WTC11 (cell line): ENCODE results near the gene IL36B. TPM values are rescaled to one million over a fixed set of nuclear protein-coding genes. Genes with fewer than 3 reads are reported as not detected.
A peak's percentile ranks its signal among the peaks of the same experiment; 100 is the strongest.

ENCODE experiments used
- ATAC-seq: fragments of 200-7000 bp; cut with Tn5 transposase; 2 replicates; pipeline ENCODE4 v1.10.0; 2021; ENCODE audit warnings: mild to moderate bottlenecking, moderate library complexity
- CTCF ChIA-PET: fragments of 300-600 bp; sonication (Branson Sonifier 250); formaldehyde crosslinking; loops from one replicate; lab custom pipeline; 2021; ENCODE audit warnings: antibody characterized with exemption; lab: Charles Lee
- POLR2A ChIA-PET: fragments of 350-600 bp; sonication (Branson Sonifier 250); formaldehyde crosslinking; loops from one replicate; lab custom pipeline; 2021; ENCODE audit warnings: antibody characterized with exemption; lab: Charles Lee
- DNase-seq: peaks from one replicate; pipeline ENCODE4 v3.0.0; 2021; ENCODE audit warnings: low spot score
- H3K27ac Mint-ChIP-seq: 2 replicates; pipeline ENCODE4 v1.8.0; 2021; ENCODE audit warnings: mixed read lengths
- H3K27me3 Mint-ChIP-seq: 2 replicates; pipeline ENCODE4 v1.8.0; 2021; ENCODE audit warnings: low read depth, mild to moderate bottlenecking, moderate library complexity, mixed read lengths
- H3K36me3 Mint-ChIP-seq: 2 replicates; pipeline ENCODE4 v1.8.0; 2021; ENCODE audit warnings: mixed read lengths
- H3K4me1 Mint-ChIP-seq: 2 replicates; pipeline ENCODE4 v1.8.0; 2022; ENCODE audit warnings: mixed read lengths
- H3K4me3 Mint-ChIP-seq: 2 replicates; pipeline ENCODE4 v1.8.0; 2021; ENCODE audit warnings: mild to moderate bottlenecking, moderate library complexity, mixed read lengths
- H3K9me3 Mint-ChIP-seq: 2 replicates; pipeline ENCODE4 v1.8.0; 2021; ENCODE audit warnings: mixed read lengths
- ATF1 ChIP-seq: sonication (generic); formaldehyde crosslinking; IDR thresholded peaks from 2 replicates; pipeline ENCODE4 v1.8.1; 2023; ENCODE audit warnings: mild to moderate bottlenecking, moderate library complexity, missing genetic modification reagents
- CREM ChIP-seq: sonication (generic); formaldehyde crosslinking; IDR thresholded peaks from 2 replicates; pipeline ENCODE4 v1.8.1; 2022; ENCODE audit warnings: mild to moderate bottlenecking, missing genetic modification reagents, moderate library complexity
- ESRRA ChIP-seq: sonication (generic); formaldehyde crosslinking; IDR thresholded peaks from 2 replicates; pipeline ENCODE4 v1.8.1; 2022; ENCODE audit warnings: mild to moderate bottlenecking, missing genetic modification reagents, borderline replicate concordance
- HMGA2 ChIP-seq: fragments of 250-450 bp; sonication (Bioruptor Pico); IDR thresholded peaks from 2 replicates; pipeline ENCODE4 v1.4.0; 2021; ENCODE audit warnings: mild to moderate bottlenecking, moderate library complexity
- JAZF1 ChIP-seq: fragments of 250-450 bp; sonication (Bioruptor Pico); IDR thresholded peaks from 2 replicates; pipeline ENCODE4 v1.9.0; 2021; ENCODE audit warnings: moderate library complexity, mild to moderate bottlenecking, inconsistent platforms
- SMAD3 ChIP-seq: sonication (generic); formaldehyde crosslinking; IDR thresholded peaks from 2 replicates; pipeline ENCODE4 v1.8.0; 2022; ENCODE audit warnings: missing genetic modification reagents, mild to moderate bottlenecking, borderline replicate concordance
- TP53 ChIP-seq: sonication (generic); formaldehyde crosslinking; IDR thresholded peaks from 2 replicates; pipeline ENCODE4 v1.8.1; 2023; ENCODE audit warnings: mild to moderate bottlenecking, missing genetic modification reagents
- ZNF317 ChIP-seq: sonication (generic); formaldehyde crosslinking; IDR thresholded peaks from 2 replicates; pipeline ENCODE4 v1.8.1; 2023; ENCODE audit warnings: low read depth, mild to moderate bottlenecking, moderate library complexity, missing genetic modification reagents, borderline replicate concordance
- ZNF671 ChIP-seq: fragments of 250-450 bp; sonication (Bioruptor Pico); IDR thresholded peaks from 2 replicates; pipeline ENCODE4 v1.8.0; 2021; ENCODE audit warnings: mild to moderate bottlenecking
- total RNA-seq: library from RNA; stranded (reverse); gene quantifications from 3 replicates; pipeline ENCODE4 v1.2.3, GENCODE V29; 2021
- TF ChIP-seq, protein P1 (sequence below): sonication (generic); formaldehyde crosslinking; IDR thresholded peaks from 2 replicates; pipeline ENCODE4 v1.8.1; 2022; ENCODE audit warnings: mild to moderate bottlenecking, missing genetic modification reagents, moderate library complexity, borderline replicate concordance
- TF ChIP-seq, protein P2 (sequence below): sonication (generic); formaldehyde crosslinking; IDR thresholded peaks from 2 replicates; pipeline ENCODE4 v1.8.1; 2023; ENCODE audit warnings: mild to moderate bottlenecking, missing genetic modification reagents, moderate library complexity
- TF ChIP-seq, protein P3 (sequence below): sonication (generic); formaldehyde crosslinking; IDR thresholded peaks from 2 replicates; pipeline ENCODE4 v1.8.0; 2022; ENCODE audit warnings: mild to moderate bottlenecking, missing genetic modification reagents
- TF ChIP-seq, protein P4 (sequence below): sonication (generic); formaldehyde crosslinking; IDR thresholded peaks from 2 replicates; pipeline ENCODE4 v1.8.1; 2023; ENCODE audit warnings: mild to moderate bottlenecking, missing genetic modification reagents
- TF ChIP-seq, protein P5 (sequence below): sonication (generic); formaldehyde crosslinking; conservative IDR thresholded peaks from 2 replicates; pipeline ENCODE4 v1.8.1; 2022; ENCODE audit warnings: mild to moderate bottlenecking, missing genetic modification reagents
- TF ChIP-seq, protein P6 (sequence below): sonication (generic); formaldehyde crosslinking; IDR thresholded peaks from 2 replicates; pipeline ENCODE4 v1.8.1; 2022; ENCODE audit warnings: mild to moderate bottlenecking, moderate library complexity, missing genetic modification reagents
- TF ChIP-seq, protein P7 (sequence below): sonication (generic); formaldehyde crosslinking; IDR thresholded peaks from 2 replicates; pipeline ENCODE4 v1.8.1; 2023; ENCODE audit warnings: mild to moderate bottlenecking, missing genetic modification reagents
- TF ChIP-seq, protein P8 (sequence below): fragments of 250-450 bp; sonication (Bioruptor Pico); IDR thresholded peaks from 2 replicates; pipeline ENCODE4 v1.9.0; 2021; ENCODE audit warnings: mild to moderate bottlenecking, borderline replicate concordance
- TF ChIP-seq, protein P9 (sequence below): sonication (generic); formaldehyde crosslinking; IDR thresholded peaks from 2 replicates; pipeline ENCODE4 v1.8.0; 2022; ENCODE audit warnings: mild to moderate bottlenecking, missing genetic modification reagents
- TF ChIP-seq, protein P10 (sequence below): fragments of 250-450 bp; sonication (Bioruptor Pico); IDR thresholded peaks from 2 replicates; pipeline ENCODE4 v1.8.0; 2021; ENCODE audit warnings: mild to moderate bottlenecking

The IL36B gene
- total RNA-seq, 1 experiment from 2014 or later, result not detected

DNA sequence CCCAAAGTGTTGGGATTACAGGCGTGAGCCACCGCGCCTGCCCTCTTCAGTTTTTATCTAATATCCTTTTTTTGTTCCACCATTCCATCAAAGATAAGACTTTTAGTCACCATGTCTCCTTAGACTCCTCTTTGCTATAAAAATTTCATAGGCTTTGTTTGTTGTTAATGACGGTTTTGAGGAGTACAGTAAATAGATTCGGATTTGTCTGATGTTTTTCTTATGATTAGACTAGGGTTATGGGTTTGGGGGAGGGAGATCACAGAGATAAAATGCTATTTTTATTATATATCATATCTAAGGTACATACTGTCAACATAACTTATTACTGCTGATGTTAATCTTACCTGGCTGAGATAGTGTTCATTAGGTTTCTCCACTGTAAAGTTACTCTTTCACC lies 6.2 kb downstream of the IL36B start (continued):
- TF ChIP-seq, protein P1, sequence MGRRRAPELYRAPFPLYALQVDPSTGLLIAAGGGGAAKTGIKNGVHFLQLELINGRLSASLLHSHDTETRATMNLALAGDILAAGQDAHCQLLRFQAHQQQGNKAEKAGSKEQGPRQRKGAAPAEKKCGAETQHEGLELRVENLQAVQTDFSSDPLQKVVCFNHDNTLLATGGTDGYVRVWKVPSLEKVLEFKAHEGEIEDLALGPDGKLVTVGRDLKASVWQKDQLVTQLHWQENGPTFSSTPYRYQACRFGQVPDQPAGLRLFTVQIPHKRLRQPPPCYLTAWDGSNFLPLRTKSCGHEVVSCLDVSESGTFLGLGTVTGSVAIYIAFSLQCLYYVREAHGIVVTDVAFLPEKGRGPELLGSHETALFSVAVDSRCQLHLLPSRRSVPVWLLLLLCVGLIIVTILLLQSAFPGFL (CRISPR knock-in tag), result no peak
- TF ChIP-seq, protein P2, sequence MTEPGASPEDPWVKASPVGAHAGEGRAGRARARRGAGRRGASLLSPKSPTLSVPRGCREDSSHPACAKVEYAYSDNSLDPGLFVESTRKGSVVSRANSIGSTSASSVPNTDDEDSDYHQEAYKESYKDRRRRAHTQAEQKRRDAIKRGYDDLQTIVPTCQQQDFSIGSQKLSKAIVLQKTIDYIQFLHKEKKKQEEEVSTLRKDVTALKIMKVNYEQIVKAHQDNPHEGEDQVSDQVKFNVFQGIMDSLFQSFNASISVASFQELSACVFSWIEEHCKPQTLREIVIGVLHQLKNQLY (CRISPR knock-in tag), result no peak
- TF ChIP-seq CREM (CRISPR knock-in tag), result no peak

DNA sequence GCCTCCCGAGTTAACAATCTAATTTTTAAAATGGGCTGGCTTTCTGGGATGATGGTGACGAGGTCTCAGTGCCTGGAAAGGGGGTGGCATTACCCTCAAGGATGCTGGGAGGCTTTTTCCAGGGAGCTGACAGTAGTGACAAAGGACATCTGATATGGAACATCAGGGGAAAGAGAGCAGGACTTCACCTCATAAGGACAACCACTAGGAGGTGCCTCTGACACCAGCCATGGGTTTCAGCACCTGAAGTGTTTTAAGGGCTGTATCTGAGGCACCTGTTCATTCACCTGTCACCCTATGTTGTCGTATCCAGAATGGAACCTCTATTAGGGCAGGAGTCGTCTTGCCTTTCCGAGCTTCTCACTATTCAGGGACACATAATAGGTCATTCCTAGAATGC lies 10.8 kb downstream of the IL36B start:
- POLR2A ChIA-PET, result no interaction called here
- no peak overlapping the region for H3K27ac Mint-ChIP-seq
- CTCF ChIA-PET, result interaction anchor here (1.0 to 1.2 kb wide), 2 partner anchors 38 to 82 kb away, joined by 3 to 5 read pairs; no protein-coding TSS in a partner anchor
- H3K36me3 Mint-ChIP-seq, result no peaks in the 10 kb centered on the region
- H3K9me3 Mint-ChIP-seq, result peaks cover 8% of the 10 kb centered on the region
- peaks cover 9% of the 10 kb centered on the region for H3K27me3 Mint-ChIP-seq
- ATAC-seq (peak; percentile 85), DNase-seq (peak; percentile 22)
- no peaks in the 10 kb centered on the region for H3K4me1 Mint-ChIP-seq
- no peak overlapping the region for H3K4me3 Mint-ChIP-seq
- TF ChIP-seq, protein P3, sequence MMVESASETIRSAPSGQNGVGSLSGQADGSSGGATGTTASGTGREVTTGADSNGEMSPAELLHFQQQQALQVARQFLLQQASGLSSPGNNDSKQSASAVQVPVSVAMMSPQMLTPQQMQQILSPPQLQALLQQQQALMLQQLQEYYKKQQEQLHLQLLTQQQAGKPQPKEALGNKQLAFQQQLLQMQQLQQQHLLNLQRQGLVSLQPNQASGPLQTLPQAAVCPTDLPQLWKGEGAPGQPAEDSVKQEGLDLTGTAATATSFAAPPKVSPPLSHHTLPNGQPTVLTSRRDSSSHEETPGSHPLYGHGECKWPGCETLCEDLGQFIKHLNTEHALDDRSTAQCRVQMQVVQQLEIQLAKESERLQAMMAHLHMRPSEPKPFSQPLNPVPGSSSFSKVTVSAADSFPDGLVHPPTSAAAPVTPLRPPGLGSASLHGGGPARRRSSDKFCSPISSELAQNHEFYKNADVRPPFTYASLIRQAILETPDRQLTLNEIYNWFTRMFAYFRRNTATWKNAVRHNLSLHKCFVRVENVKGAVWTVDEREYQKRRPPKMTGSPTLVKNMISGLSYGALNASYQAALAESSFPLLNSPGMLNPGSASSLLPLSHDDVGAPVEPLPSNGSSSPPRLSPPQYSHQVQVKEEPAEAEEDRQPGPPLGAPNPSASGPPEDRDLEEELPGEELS (CRISPR knock-in tag), result no peak
- TF ChIP-seq HMGA2 (CRISPR knock-in tag), result no peak
- TF ChIP-seq, protein P4, sequence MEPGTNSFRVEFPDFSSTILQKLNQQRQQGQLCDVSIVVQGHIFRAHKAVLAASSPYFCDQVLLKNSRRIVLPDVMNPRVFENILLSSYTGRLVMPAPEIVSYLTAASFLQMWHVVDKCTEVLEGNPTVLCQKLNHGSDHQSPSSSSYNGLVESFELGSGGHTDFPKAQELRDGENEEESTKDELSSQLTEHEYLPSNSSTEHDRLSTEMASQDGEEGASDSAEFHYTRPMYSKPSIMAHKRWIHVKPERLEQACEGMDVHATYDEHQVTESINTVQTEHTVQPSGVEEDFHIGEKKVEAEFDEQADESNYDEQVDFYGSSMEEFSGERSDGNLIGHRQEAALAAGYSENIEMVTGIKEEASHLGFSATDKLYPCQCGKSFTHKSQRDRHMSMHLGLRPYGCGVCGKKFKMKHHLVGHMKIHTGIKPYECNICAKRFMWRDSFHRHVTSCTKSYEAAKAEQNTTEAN (CRISPR knock-in tag), result no peak
- TF ChIP-seq, protein P2 (CRISPR knock-in tag), result no peak
- TF ChIP-seq, protein P5, sequence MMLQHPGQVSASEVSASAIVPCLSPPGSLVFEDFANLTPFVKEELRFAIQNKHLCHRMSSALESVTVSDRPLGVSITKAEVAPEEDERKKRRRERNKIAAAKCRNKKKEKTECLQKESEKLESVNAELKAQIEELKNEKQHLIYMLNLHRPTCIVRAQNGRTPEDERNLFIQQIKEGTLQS (CRISPR knock-in tag), result no peak
- TF ChIP-seq JAZF1, result no peak
- TF ChIP-seq ZNF671 (CRISPR knock-in tag), result no peak
- TF ChIP-seq, protein P6, sequence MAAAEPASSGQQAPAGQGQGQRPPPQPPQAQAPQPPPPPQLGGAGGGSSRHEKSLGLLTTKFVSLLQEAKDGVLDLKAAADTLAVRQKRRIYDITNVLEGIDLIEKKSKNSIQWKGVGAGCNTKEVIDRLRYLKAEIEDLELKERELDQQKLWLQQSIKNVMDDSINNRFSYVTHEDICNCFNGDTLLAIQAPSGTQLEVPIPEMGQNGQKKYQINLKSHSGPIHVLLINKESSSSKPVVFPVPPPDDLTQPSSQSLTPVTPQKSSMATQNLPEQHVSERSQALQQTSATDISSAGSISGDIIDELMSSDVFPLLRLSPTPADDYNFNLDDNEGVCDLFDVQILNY (CRISPR knock-in tag), result no peak
- no peak for TF ChIP-seq ATF1 (CRISPR knock-in tag)
- TF ChIP-seq, protein P7, sequence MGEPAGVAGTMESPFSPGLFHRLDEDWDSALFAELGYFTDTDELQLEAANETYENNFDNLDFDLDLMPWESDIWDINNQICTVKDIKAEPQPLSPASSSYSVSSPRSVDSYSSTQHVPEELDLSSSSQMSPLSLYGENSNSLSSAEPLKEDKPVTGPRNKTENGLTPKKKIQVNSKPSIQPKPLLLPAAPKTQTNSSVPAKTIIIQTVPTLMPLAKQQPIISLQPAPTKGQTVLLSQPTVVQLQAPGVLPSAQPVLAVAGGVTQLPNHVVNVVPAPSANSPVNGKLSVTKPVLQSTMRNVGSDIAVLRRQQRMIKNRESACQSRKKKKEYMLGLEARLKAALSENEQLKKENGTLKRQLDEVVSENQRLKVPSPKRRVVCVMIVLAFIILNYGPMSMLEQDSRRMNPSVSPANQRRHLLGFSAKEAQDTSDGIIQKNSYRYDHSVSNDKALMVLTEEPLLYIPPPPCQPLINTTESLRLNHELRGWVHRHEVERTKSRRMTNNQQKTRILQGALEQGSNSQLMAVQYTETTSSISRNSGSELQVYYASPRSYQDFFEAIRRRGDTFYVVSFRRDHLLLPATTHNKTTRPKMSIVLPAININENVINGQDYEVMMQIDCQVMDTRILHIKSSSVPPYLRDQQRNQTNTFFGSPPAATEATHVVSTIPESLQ (CRISPR knock-in tag), result no peak
- TF ChIP-seq, protein P8, sequence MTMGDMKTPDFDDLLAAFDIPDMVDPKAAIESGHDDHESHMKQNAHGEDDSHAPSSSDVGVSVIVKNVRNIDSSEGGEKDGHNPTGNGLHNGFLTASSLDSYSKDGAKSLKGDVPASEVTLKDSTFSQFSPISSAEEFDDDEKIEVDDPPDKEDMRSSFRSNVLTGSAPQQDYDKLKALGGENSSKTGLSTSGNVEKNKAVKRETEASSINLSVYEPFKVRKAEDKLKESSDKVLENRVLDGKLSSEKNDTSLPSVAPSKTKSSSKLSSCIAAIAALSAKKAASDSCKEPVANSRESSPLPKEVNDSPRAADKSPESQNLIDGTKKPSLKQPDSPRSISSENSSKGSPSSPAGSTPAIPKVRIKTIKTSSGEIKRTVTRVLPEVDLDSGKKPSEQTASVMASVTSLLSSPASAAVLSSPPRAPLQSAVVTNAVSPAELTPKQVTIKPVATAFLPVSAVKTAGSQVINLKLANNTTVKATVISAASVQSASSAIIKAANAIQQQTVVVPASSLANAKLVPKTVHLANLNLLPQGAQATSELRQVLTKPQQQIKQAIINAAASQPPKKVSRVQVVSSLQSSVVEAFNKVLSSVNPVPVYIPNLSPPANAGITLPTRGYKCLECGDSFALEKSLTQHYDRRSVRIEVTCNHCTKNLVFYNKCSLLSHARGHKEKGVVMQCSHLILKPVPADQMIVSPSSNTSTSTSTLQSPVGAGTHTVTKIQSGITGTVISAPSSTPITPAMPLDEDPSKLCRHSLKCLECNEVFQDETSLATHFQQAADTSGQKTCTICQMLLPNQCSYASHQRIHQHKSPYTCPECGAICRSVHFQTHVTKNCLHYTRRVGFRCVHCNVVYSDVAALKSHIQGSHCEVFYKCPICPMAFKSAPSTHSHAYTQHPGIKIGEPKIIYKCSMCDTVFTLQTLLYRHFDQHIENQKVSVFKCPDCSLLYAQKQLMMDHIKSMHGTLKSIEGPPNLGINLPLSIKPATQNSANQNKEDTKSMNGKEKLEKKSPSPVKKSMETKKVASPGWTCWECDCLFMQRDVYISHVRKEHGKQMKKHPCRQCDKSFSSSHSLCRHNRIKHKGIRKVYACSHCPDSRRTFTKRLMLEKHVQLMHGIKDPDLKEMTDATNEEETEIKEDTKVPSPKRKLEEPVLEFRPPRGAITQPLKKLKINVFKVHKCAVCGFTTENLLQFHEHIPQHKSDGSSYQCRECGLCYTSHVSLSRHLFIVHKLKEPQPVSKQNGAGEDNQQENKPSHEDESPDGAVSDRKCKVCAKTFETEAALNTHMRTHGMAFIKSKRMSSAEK (CRISPR knock-in tag), result no peak
- TF ChIP-seq SMAD3 (CRISPR knock-in tag), result no peak
- TF ChIP-seq, protein P9, sequence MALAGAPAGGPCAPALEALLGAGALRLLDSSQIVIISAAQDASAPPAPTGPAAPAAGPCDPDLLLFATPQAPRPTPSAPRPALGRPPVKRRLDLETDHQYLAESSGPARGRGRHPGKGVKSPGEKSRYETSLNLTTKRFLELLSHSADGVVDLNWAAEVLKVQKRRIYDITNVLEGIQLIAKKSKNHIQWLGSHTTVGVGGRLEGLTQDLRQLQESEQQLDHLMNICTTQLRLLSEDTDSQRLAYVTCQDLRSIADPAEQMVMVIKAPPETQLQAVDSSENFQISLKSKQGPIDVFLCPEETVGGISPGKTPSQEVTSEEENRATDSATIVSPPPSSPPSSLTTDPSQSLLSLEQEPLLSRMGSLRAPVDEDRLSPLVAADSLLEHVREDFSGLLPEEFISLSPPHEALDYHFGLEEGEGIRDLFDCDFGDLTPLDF (CRISPR knock-in tag), result no peak
- TF ChIP-seq, protein P10, sequence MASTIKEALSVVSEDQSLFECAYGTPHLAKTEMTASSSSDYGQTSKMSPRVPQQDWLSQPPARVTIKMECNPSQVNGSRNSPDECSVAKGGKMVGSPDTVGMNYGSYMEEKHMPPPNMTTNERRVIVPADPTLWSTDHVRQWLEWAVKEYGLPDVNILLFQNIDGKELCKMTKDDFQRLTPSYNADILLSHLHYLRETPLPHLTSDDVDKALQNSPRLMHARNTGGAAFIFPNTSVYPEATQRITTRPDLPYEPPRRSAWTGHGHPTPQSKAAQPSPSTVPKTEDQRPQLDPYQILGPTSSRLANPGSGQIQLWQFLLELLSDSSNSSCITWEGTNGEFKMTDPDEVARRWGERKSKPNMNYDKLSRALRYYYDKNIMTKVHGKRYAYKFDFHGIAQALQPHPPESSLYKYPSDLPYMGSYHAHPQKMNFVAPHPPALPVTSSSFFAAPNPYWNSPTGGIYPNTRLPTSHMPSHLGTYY (CRISPR knock-in tag), result no peak
- no peak for TF ChIP-seq ZNF317 (CRISPR knock-in tag)
- TF ChIP-seq TP53 (CRISPR knock-in tag), result no peak
- TF ChIP-seq ESRRA (CRISPR knock-in tag), result no peak
